K562 (cell line): Measurements from ENCODE around the gene METAP1. TPM values are rescaled to one million over a fixed set of nuclear protein-coding genes. Genes with fewer than 3 reads are reported as not detected.

Experiments
- CBX3 ChIP-seq, 2 experiments: IDR thresholded peaks; 1 replicate in 1 of 2; 2 replicates in 1 of 2; pipeline ENCODE4 v1.6.1; 2012; ENCODE audit warnings: inconsistent platforms in 2 of 2, low read length in 2 of 2, borderline replicate concordance in 1 of 2, control low read depth in 1 of 2
- CBX5 ChIP-seq: IDR thresholded peaks from 2 replicates; pipeline ENCODE4 v1.6.1; 2014; ENCODE audit warnings: low read depth, borderline replicate concordance
- GTF2B ChIP-seq: IDR thresholded peaks from 2 replicates; pipeline ENCODE4 v1.6.1; 2011; ENCODE audit not compliant: insufficient read length; ENCODE audit errors: extremely low read depth
- HBP1 ChIP-seq: fragments of 450-650 bp; formaldehyde crosslinking; IDR thresholded peaks from 2 replicates; pipeline ENCODE4 v1.4.0; 2022; ENCODE audit warnings: missing genetic modification characterization
- HDAC1 ChIP-seq, 2 experiments: fragments of 450-650 bp; IDR thresholded peaks; 2 replicates each; pipeline ENCODE4 v1.6.1; 2016 to 2017; ENCODE audit warnings: inconsistent platforms in 1 of 2, mild to moderate bottlenecking in 1 of 2, moderate library complexity in 1 of 2
- MAFG ChIP-seq: fragments of 450-650 bp; conservative IDR thresholded peaks from 2 replicates; pipeline ENCODE4 v1.6.1; 2016; ENCODE audit warnings: missing genetic modification characterization, missing compliant biosample characterization
- RUNX1 ChIP-seq: sonication (generic); IDR thresholded peaks from 2 replicates; pipeline ENCODE4 v1.6.1; 2016; ENCODE audit warnings: antibody characterized with exemption, low read depth
- VEZF1 ChIP-seq: fragments of 200-800 bp; sonication (Bioruptor generic); IDR thresholded peaks from 2 replicates; pipeline ENCODE4 v1.6.1; 2017; ENCODE audit warnings: missing genetic modification characterization, missing compliant biosample characterization
- ZNF280A ChIP-seq: fragments of 450-650 bp; IDR thresholded peaks from 2 replicates; pipeline ENCODE4 v1.6.1; 2018; ENCODE audit warnings: mild to moderate bottlenecking, low read depth; ENCODE audit not compliant: partially characterized antibody
- ZNF324 ChIP-seq: fragments of 250-450 bp; sonication (Bioruptor Pico); IDR thresholded peaks from 2 replicates; pipeline ENCODE4 v1.4.0; 2020; ENCODE audit warnings: mild to moderate bottlenecking
- polyA plus RNA-seq, 8 experiments: library from polyadenylated mRNA; depleted of rRNA in 4 of 8; stranded (reverse) in 5 of 8; unstranded in 3 of 8; fragments of >200 nt; fragmentation: Nextera tagmentation in 2 of 8; fragmentation: Illumina TruSeq in 1 of 8; extraction: Ambion mirVana in 2 of 8; extraction: Trizol in 1 of 8; gene quantifications; 2 replicates each; pipeline versions ENCODE4 v1.2.1 to v1.2.3, GENCODE V29; 2011 to 2014; ENCODE audit warnings: inconsistent platforms in 1 of 8, missing spikeins in 1 of 8
- total RNA-seq, 7 experiments: library from RNA; depleted of rRNA in 6 of 7; stranded (reverse); fragments of >200 nt in 6 of 7; fragmentation: Illumina TruSeq in 2 of 7; extraction: Trizol in 2 of 7; gene quantifications; 2 replicates each; pipeline versions ENCODE4 v1.2.1 to v1.2.3, GENCODE V29; 2011 to 2021; ENCODE audit warnings: low replicate concordance in 1 of 7
- TF ChIP-seq, protein P1 (sequence below): sonication (generic); formaldehyde crosslinking; IDR thresholded peaks from 2 replicates; pipeline ENCODE4 v1.8.1; 2023; ENCODE audit warnings: mild to moderate bottlenecking, missing genetic modification reagents
- TF ChIP-seq, protein P2 (sequence below): sonication (generic); formaldehyde crosslinking; IDR thresholded peaks from 2 replicates; pipeline ENCODE4 v1.9.0; 2022; ENCODE audit warnings: mild to moderate bottlenecking, missing genetic modification reagents

Gene METAP1
- total and polyA plus RNA-seq, 9 of the 15 experiments (the other 6 are each of a cell fraction or from before 2014, with no cell fraction given) = 31.4 to 77.6 (median 59.5) TPM

GRCh38 chr4:99021386-99021785 lies 25.9 kb downstream of the METAP1 start (continued):
- TF ChIP-seq, protein P1, sequence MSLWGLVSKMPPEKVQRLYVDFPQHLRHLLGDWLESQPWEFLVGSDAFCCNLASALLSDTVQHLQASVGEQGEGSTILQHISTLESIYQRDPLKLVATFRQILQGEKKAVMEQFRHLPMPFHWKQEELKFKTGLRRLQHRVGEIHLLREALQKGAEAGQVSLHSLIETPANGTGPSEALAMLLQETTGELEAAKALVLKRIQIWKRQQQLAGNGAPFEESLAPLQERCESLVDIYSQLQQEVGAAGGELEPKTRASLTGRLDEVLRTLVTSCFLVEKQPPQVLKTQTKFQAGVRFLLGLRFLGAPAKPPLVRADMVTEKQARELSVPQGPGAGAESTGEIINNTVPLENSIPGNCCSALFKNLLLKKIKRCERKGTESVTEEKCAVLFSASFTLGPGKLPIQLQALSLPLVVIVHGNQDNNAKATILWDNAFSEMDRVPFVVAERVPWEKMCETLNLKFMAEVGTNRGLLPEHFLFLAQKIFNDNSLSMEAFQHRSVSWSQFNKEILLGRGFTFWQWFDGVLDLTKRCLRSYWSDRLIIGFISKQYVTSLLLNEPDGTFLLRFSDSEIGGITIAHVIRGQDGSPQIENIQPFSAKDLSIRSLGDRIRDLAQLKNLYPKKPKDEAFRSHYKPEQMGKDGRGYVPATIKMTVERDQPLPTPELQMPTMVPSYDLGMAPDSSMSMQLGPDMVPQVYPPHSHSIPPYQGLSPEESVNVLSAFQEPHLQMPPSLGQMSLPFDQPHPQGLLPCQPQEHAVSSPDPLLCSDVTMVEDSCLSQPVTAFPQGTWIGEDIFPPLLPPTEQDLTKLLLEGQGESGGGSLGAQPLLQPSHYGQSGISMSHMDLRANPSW (CRISPR knock-in tag) = no peak
- TF ChIP-seq HDAC1 (IDR thresholded peaks at IDR 0.05) (no peak), CBX5 (peak; percentile 84; the same call in 1 of the 2 replicates), CBX3 (IDR thresholded peaks at IDR 0.05; ENCODE audit: borderline replicate concordance in 1 of 2, low read length in 2 of 2) (peak in 1 of 2 experiments; percentile 95; a peak in 2 of 3 replicates), ZNF324 (CRISPR knock-in tag) (no peak), MAFG (tag) (no peak), GTF2B (no peak), RUNX1 (no peak), VEZF1 (CRISPR knock-in tag) (no peak), ZNF280A (peak; percentile 79), HBP1 (no peak)
- TF ChIP-seq, protein P2, sequence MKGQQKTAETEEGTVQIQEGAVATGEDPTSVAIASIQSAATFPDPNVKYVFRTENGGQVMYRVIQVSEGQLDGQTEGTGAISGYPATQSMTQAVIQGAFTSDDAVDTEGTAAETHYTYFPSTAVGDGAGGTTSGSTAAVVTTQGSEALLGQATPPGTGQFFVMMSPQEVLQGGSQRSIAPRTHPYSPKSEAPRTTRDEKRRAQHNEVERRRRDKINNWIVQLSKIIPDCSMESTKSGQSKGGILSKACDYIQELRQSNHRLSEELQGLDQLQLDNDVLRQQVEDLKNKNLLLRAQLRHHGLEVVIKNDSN (CRISPR knock-in tag) = no peak
